Cardiac muscle cell (in vitro differentiated cells and primary cell): ENCODE measurements around the gene GUCY1A1. TPM values are rescaled to one million over a fixed set of nuclear protein-coding genes. Genes with fewer than 3 reads are reported as not detected.

Source experiments
- DNase-seq, 2 donors: peaks; one replicate each; pipeline versions ENCODE4 v3.0.0 to v3.0.0-alpha.2; 2010 to 2017; ENCODE audit warnings: low read depth in 1 of 2, low spot score in 1 of 2
- H3K27ac ChIP-seq: fragments of 200-600 bp; sonication (generic); 2 replicates; pipeline ENCODE4 v1.5.1; 2016
- H3K27me3 ChIP-seq: fragments of 200-600 bp; sonication (generic); 2 replicates; pipeline ENCODE4 v1.6.0; 2016; ENCODE audit warnings: control low read depth
- H3K36me3 ChIP-seq: fragments of 200-600 bp; sonication (generic); 2 replicates; pipeline ENCODE4 v1.5.1; 2016; ENCODE audit warnings: control low read depth
- H3K4me1 ChIP-seq: fragments of 200-600 bp; sonication (generic); 2 replicates; pipeline ENCODE4 v1.8.1; 2017; ENCODE audit warnings: low read depth, mild to moderate bottlenecking, mixed run types
- H3K4me3 ChIP-seq: fragments of 200-600 bp; sonication (generic); 2 replicates; pipeline ENCODE4 v1.5.1; 2016; ENCODE audit warnings: mild to moderate bottlenecking
- H3K9me3 ChIP-seq: fragments of 200-600 bp; sonication (generic); 2 replicates; pipeline ENCODE4 v1.5.1; 2017; ENCODE audit warnings: low read depth, mild to moderate bottlenecking, control low read depth
- polyA plus RNA-seq: library from polyadenylated mRNA; unstranded; fragments of >200 nt; fragmentation: Nextera tagmentation; extraction: Ambion mirVana; gene quantifications from 2 replicates; pipeline ENCODE4 v1.2.1, GENCODE V29; 2016
- total RNA-seq: library from RNA; depleted of rRNA; stranded (reverse); fragments of >200 nt; gene quantifications from 2 replicates; pipeline ENCODE4 v1.2.3, GENCODE V29; 2016
- TF ChIP-seq, protein P1 (sequence below): IDR thresholded peaks from 2 replicates; pipeline ENCODE4 v1.5.1; 2012; ENCODE audit warnings: low read depth, mild to moderate bottlenecking, low read length

Gene GUCY1A1
- total and polyA plus RNA-seq, 2 experiments from 2014 or later, result 92.9 to 123 TPM

DNA sequence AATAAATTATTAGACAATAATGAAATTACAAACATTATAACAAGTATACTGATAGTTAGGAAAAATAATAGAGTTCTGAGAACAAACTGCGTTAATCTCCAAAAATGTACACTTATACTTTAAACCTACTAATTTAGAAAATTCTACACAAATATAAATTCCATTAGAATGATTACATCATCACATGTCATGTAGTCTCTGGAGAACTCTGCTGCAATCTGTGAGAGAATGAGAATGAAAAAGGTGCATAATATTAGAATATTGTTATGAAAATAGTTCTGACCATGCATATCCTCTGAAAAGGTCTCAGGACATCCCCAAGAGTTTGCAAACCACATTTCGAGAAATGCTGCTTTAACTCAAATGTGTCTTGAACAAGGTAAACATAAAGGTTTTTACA is 11.4 kb downstream of the GUCY1A1 start:
- no peak overlapping the region for H3K4me3 ChIP-seq
- peak overlapping the region; percentile 24 for H3K27ac ChIP-seq
- DNase-seq, result no peak

DNA sequence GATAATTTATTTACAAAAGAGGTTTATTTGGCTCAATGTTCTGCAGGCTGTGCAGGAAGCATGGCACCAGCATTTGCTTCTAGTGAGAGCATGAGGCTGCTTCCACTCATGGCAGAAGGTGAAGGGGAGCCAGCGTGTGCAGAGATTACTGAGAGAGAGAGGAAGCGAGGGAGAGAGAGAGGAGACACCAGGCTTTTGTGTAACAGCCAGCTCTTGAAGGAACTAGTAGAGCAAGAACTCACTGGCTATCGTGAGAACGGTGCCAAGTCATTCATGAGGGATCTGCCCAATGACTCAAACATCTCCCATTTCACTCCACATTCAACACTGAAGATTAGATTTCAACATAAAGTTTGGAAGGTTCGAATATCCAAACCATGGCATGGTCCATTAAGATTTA is 12.7 kb downstream of the GUCY1A1 start:
- TF ChIP-seq, protein P1, sequence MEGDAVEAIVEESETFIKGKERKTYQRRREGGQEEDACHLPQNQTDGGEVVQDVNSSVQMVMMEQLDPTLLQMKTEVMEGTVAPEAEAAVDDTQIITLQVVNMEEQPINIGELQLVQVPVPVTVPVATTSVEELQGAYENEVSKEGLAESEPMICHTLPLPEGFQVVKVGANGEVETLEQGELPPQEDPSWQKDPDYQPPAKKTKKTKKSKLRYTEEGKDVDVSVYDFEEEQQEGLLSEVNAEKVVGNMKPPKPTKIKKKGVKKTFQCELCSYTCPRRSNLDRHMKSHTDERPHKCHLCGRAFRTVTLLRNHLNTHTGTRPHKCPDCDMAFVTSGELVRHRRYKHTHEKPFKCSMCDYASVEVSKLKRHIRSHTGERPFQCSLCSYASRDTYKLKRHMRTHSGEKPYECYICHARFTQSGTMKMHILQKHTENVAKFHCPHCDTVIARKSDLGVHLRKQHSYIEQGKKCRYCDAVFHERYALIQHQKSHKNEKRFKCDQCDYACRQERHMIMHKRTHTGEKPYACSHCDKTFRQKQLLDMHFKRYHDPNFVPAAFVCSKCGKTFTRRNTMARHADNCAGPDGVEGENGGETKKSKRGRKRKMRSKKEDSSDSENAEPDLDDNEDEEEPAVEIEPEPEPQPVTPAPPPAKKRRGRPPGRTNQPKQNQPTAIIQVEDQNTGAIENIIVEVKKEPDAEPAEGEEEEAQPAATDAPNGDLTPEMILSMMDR, result no peak
- Histone ChIP-seq H3K36me3 (no peaks in the 10 kb centered on the region), H3K4me1 (peaks cover 74% of the 10 kb centered on the region), H3K27ac (peak overlapping the region; percentile 68), H3K4me3 (no peak overlapping the region), H3K27me3 (no peaks in the 10 kb centered on the region), H3K9me3 (no peaks in the 10 kb centered on the region)
- peak; percentile 42 to 78 for DNase-seq

More for the DNA sequence above, 11.4 kb downstream of the GUCY1A1 start:
- no peaks in the 10 kb centered on the region for H3K9me3 ChIP-seq
- H3K4me1 ChIP-seq, result peaks cover 77% of the 10 kb centered on the region
- TF ChIP-seq, protein P1, result no peak
- no peaks in the 10 kb centered on the region for H3K27me3 ChIP-seq
- no peaks in the 10 kb centered on the region for H3K36me3 ChIP-seq

DNA sequence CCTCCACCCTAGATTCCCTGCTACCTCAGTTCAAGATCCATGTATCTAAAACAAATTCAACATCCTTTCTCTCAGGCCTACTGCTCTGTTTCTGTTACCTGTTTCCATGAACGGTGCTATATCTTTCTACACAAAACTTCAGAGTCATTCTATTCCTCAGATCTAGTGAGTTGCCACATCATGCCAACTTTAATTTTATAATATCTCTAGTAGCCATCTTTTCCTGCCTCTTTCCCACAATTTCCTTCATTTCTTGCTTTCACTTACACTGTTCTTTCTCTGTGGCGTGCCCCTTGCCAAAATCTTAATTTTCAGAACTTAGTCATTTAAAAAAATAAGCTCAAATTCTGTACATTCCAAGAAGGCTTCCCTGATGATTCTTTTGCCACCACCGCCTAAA is 15.2 kb downstream of the GUCY1A1 start:
- no peak overlapping the region for H3K4me3 ChIP-seq
- TF ChIP-seq, protein P1, result no peak
- H3K36me3 ChIP-seq, result no peaks in the 10 kb centered on the region
- H3K4me1 ChIP-seq, result peaks cover 48% of the 10 kb centered on the region
- peak in 1 of 2 donors; percentile 36 for DNase-seq
- peak overlapping the region; percentile 68 for H3K27ac ChIP-seq
- H3K9me3 ChIP-seq, result no peaks in the 10 kb centered on the region
- H3K27me3 ChIP-seq, result no peaks in the 10 kb centered on the region

DNA sequence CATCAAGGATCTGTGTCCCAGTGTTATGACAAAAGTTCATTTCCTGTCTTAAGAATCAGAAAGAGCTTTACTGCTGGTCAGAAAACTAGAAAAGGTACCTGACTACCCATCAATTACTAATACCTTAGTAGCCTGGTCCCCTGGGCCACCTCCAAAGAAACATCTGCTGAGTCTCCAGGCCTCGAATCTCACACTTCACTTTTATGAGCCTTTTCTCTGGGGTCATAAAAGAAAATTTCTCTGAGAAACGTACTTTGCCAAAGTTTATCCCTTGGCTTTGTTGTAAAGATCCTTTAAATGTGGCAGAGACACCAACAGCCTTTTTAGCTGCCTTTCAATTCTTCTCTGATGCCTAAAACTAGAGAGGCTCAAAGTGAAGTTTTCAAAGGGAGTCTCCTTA is 17.8 kb downstream of the GUCY1A1 start:
- Histone ChIP-seq H3K4me3 (no peak overlapping the region), H3K4me1 (peaks cover 29% of the 10 kb centered on the region), H3K27me3 (no peaks in the 10 kb centered on the region), H3K36me3 (no peaks in the 10 kb centered on the region), H3K27ac (peak overlapping the region; percentile 43), H3K9me3 (no peaks in the 10 kb centered on the region)
- TF ChIP-seq, protein P1, result no peak
- DNase-seq, result no peak

DNA sequence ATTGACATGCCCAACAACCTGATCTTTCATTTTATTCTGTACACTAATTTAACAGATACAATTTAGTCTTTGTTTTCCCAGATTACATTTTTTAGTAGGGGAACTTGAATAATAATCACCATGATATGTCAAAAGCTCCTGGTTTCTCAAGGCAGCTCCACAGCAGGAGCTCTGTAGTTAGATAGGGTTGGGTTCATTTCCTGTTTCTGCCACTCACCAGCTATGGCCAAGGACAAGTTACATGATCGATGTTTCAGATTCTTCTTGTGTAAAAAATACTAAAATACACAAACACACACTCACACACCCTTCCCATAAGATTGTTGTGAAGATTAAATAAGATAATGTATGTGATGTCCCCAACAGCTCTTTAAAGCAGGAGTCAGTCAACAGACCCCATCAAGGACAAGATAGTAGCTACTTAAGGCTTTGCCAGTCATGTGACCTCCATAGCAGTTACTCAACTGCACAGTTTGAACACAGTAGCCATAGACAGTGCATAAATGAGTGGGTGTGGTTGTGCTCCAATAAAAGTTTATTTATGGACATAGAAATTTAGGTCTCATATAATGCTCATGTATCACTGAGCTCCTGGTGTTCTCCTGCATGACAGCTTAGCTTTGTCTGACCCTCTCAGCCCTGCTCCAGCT is 18.4 kb downstream of the GUCY1A1 start:
- Histone ChIP-seq H3K4me3 (no peak overlapping the region), H3K9me3 (no peaks in the 10 kb centered on the region), H3K4me1 (peaks cover 30% of the 10 kb centered on the region), H3K27me3 (no peaks in the 10 kb centered on the region), H3K27ac (no peak overlapping the region), H3K36me3 (no peaks in the 10 kb centered on the region)
- TF ChIP-seq, protein P1, result no peak
- no peak for DNase-seq
